ENCODE measurements around the gene DHRS3.
A peak's percentile ranks its signal among the peaks of the same experiment; 100 is the strongest.

The DHRS3 gene

DNA sequence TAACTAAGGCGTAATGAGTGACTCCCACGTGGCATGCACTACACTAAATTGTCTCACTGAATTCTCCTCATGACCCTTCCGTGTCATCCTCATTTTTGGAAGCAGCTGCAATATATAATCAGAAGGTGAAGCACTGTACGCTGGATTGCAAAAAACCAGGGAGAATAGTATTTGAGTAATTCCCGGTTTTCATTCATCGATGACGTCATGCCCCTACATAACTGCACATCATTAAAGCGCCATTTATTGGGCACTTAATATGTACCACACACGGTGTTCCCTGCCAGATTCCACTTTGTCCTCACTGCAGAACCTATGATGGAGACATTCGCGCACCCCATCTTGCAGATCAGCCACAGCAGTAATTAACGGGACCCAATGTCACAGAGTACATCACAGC is 41.0 kb downstream of the DHRS3 start:
- TF ChIP-seq, protein P1, sequence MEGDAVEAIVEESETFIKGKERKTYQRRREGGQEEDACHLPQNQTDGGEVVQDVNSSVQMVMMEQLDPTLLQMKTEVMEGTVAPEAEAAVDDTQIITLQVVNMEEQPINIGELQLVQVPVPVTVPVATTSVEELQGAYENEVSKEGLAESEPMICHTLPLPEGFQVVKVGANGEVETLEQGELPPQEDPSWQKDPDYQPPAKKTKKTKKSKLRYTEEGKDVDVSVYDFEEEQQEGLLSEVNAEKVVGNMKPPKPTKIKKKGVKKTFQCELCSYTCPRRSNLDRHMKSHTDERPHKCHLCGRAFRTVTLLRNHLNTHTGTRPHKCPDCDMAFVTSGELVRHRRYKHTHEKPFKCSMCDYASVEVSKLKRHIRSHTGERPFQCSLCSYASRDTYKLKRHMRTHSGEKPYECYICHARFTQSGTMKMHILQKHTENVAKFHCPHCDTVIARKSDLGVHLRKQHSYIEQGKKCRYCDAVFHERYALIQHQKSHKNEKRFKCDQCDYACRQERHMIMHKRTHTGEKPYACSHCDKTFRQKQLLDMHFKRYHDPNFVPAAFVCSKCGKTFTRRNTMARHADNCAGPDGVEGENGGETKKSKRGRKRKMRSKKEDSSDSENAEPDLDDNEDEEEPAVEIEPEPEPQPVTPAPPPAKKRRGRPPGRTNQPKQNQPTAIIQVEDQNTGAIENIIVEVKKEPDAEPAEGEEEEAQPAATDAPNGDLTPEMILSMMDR (conservative IDR thresholded peaks at IDR 0.05; ENCODE audit: low read depth): no peak
- CTCF ChIA-PET: no interaction called here
- POLR2A ChIA-PET (ENCODE audit: low non-redundant PET): no interaction called here
- no peak for DNase-seq (ENCODE audit: low spot score)
- no peak overlapping the region for H3K27ac ChIP-seq

DNA sequence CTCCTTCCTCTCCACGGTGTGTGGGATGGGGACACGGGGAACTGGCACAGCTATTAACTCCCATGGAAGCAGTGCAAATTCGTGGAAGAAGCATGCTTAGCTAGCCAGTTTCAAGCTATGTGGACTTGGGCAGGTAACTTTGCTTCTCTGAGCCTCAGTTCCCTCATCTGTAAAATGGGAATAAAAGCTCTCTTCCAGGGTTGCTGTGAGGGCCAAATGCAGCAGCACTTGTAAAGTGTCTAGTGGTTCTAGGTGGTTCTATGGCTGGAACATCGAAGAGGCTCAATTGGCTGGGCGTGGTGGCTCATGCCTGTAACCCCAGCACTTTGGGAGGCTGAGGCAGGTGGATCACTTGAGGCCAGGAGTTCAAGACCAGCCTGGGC is 43.3 kb downstream of the DHRS3 start:
- ChIA-PET POLR2A (ENCODE audit: low non-redundant PET) (no interaction called here), CTCF (interaction anchor here (0.5 to 0.6 kb wide), 2 partner anchors 81 to 331 kb away, joined by 3 read pairs; no protein-coding TSS in a partner anchor)
- no peak for DNase-seq (ENCODE audit: low spot score)
- peak overlapping the region; percentile 56 for H3K27ac ChIP-seq
- TF ChIP-seq, protein P1 (conservative IDR thresholded peaks at IDR 0.05; ENCODE audit: low read depth): no peak

DNA sequence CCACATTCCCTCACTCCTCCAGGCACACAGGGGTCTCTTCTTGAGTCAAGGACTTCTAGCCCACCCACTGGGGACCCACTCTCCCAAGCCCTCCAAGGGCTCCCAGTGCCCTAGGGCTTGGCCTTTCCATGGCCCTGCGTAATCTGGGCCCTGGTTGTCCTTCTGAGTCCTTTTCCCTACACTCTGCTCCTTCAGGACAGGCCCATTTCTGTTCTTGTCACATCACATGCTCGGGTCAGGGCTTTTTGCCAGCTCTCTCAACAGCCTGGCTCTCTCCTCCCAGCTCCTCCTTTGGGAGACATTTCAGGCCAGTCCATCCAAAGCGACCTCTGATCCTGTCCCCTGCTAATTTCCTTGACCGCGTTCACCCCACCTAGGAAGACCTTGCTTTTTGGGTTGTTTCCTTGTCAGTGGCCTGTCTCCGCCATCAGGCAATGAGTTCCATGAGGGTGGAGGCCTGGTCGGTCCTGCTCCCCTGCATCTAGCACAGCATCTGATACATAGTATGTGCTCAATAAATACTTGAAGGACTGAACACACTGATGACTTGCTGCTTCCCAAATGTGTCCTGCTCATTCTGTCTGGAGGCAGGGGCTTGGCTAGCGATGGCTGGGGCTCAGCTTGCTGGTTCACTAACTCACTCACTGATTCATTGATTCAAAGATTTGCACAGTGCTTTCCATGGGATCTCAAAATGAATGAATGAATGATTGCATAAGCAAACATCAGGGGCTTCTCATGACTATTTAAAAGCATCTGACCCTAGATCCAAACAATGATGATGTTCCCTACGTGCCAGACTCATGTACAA is 44.8 kb downstream of the DHRS3 start:
- CTCF ChIA-PET: interaction anchor here (1.0 kb wide), 1 partner anchor 449 kb away, joined by 4 read pairs; no protein-coding TSS in a partner anchor
- TF ChIP-seq, protein P1 (conservative IDR thresholded peaks at IDR 0.05; ENCODE audit: low read depth): no peak
- DNase-seq (ENCODE audit: low spot score): no peak
- POLR2A ChIA-PET (ENCODE audit: low non-redundant PET): no interaction called here
- no peak overlapping the region for H3K27ac ChIP-seq

DNA sequence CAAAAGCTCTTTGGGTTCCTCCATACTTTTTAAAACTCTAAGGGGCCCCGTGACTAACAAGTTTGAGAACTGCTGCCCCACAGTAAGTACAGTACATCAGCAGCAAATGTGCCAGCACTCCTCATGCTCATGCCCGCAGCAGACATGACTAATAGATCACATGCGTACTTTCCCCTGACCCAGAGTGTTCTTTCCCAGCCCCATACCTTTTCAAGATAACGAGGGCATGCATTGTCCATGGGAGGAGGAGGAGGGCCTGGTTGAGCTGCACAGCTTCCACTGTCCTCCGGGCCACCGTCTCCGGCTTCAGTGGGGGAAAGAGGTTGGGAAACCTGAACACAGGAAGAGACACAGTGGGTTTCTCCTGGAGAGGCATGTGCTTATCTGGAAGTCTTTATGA is 45.5 kb downstream of the DHRS3 start:
- DNase-seq (ENCODE audit: low spot score): no peak
- CTCF ChIA-PET: no interaction called here
- TF ChIP-seq, protein P1 (conservative IDR thresholded peaks at IDR 0.05; ENCODE audit: low read depth): no peak
- POLR2A ChIA-PET (ENCODE audit: low non-redundant PET): no interaction called here
- H3K27ac ChIP-seq: no peak overlapping the region

DNA sequence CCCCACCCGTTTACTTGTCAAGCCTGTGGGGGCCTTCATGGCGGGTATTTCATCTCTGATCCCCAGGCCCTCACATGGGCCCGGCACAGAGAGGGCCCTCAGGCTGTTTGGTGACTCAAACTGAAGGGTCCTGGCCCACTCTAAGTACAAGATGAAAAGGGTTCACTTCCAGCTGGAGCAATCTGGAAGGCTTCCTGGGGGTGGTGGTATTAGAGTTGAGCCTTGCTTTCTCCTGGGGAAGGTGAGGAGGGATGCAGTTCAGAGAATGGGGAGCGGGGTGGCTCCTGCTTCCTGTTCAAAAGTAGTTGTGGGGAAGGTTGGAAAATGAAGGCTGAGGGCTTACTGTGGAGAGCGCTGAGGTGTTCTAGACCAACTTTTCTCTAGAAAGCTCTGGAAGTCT is 47.7 kb downstream of the DHRS3 start:
- ChIA-PET POLR2A (ENCODE audit: low non-redundant PET) (no interaction called here), CTCF (no interaction called here)
- no peak for DNase-seq (ENCODE audit: low spot score)
- TF ChIP-seq, protein P1 (conservative IDR thresholded peaks at IDR 0.05; ENCODE audit: low read depth): no peak
- no peak overlapping the region for H3K27ac ChIP-seq

DNA sequence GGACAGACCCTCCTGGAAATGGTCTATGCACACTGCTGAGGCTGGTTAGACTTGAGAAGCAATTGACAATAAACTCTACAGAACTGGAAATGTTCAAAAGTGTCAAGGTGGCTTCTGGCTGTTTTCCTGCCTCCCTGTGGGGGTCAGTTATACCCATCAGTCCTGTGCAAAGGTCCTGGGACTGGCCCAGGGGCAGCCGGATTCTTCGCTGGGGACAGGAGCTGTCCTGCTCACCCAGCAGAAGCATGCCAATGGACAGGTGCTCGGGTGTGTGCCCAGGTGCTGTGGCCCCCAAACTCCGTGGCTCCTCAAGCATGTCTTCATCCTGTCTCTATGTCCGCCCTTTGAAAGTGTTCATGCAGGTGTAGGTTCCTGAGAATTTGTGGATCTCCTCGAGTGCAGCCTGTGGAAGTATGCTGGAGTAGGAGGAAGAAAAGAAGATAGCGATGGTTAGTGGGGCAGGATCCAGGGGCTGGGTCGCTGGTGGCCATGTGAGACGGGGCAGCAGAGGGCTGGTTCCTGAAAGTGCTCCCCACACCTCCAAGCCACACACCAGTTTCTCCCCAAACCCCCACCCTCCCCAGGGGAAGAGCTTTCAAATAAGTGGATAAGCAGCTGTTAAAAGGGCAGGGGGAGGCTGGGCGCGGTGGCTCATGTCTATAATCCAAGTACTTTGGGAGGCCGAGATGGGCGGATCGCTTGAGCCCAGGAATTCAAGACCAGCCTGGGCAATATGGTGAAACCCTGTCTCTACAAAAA is 49.8 kb downstream of the DHRS3 start:
- no peak for DNase-seq (ENCODE audit: low spot score)
- POLR2A ChIA-PET (ENCODE audit: low non-redundant PET): interaction anchor here (0.6 kb wide), 1 partner anchor 28 kb away, joined by 3 read pairs; no protein-coding TSS in a partner anchor
- CTCF ChIA-PET: no interaction called here
- TF ChIP-seq, protein P1 (conservative IDR thresholded peaks at IDR 0.05; ENCODE audit: low read depth): no peak
- H3K27ac ChIP-seq: no peak overlapping the region

All from RWPE1 (cell line).